HEK293T (cell line): ENCODE results near the gene PPARGC1A.

Experiments used
- ARNT ChIP-seq: fragments of 450-650 bp; IDR thresholded peaks from 2 replicates; pipeline ENCODE4 v1.6.1; 2017; ENCODE audit warnings: mild to moderate bottlenecking
- BHLHE40 ChIP-seq: fragments of 450-650 bp; IDR thresholded peaks from 2 replicates; pipeline ENCODE4 v1.6.1; 2016; ENCODE audit warnings: mild to moderate bottlenecking, moderate library complexity, borderline replicate concordance
- ELF4 ChIP-seq: fragments of 450-650 bp; IDR thresholded peaks from 2 replicates; pipeline ENCODE4 v1.6.1; 2017; ENCODE audit warnings: antibody characterized with exemption
- FOXA1 ChIP-seq: fragments of 450-650 bp; IDR thresholded peaks from 2 replicates; pipeline ENCODE4 v1.6.1; 2016; ENCODE audit warnings: mild to moderate bottlenecking
- FOXK2 ChIP-seq: fragments of 450-650 bp; IDR thresholded peaks from 2 replicates; pipeline ENCODE4 v1.6.1; 2016; ENCODE audit warnings: mild to moderate bottlenecking
- FOXM1 ChIP-seq: fragments of 450-650 bp; IDR thresholded peaks from 2 replicates; pipeline ENCODE4 v1.6.1; 2017; ENCODE audit warnings: mild to moderate bottlenecking, borderline replicate concordance
- LEF1 ChIP-seq: fragments of 450-650 bp; IDR thresholded peaks from 2 replicates; pipeline ENCODE4 v1.6.1; 2017; ENCODE audit warnings: mild to moderate bottlenecking, borderline replicate concordance
- PKNOX1 ChIP-seq: fragments of 450-650 bp; IDR thresholded peaks from 2 replicates; pipeline ENCODE4 v1.6.1; 2016
- SP1 ChIP-seq: fragments of 450-650 bp; IDR thresholded peaks from 2 replicates; pipeline ENCODE4 v1.6.1; 2017
- SUZ12 ChIP-seq: fragments of 450-650 bp; IDR thresholded peaks from 2 replicates; pipeline ENCODE4 v1.6.1; 2016; ENCODE audit warnings: mild to moderate bottlenecking
- TARDBP ChIP-seq: fragments of 450-650 bp; IDR thresholded peaks from 2 replicates; pipeline ENCODE4 v1.6.1; 2016
- ZNF384 ChIP-seq: fragments of 450-650 bp; IDR thresholded peaks from 2 replicates; pipeline ENCODE4 v1.6.1; 2016

- no peak for TF ChIP-seq PKNOX1
- TF ChIP-seq FOXA1 = no peak
- no peak for TF ChIP-seq ZNF384
- no peak for TF ChIP-seq BHLHE40
- no peak for TF ChIP-seq FOXM1
- no peak for TF ChIP-seq ARNT
- TF ChIP-seq FOXK2 = no peak
- TF ChIP-seq SUZ12 = no peak
- no peak for TF ChIP-seq TARDBP
- TF ChIP-seq SP1 = no peak
- TF ChIP-seq ELF4 = no peak
- TF ChIP-seq LEF1 = no peak
Observed at GRCh38 chr4:23835774-23836478, 53.9 kb downstream of the PPARGC1A start.
